ENCODE results near the gene MEAK7.
"Not testable (repeated sequence)": the region's sequence is repeated elsewhere in the genome, so short reads cannot be mapped to it uniquely, and the experiment has no call there.

The MEAK7 gene

GRCh38 chr16:84538222-84538840 lies 33.9 kb upstream of the MEAK7 start:
- Mint-ChIP-seq H3K4me3 (no peak overlapping the region), H3K9me3 (no peaks in the 10 kb centered on the region), H3K4me1 (peaks cover 24% of the 10 kb centered on the region), H3K27me3 (no peaks in the 10 kb centered on the region), H3K27ac (no peak overlapping the region)
- DNase-seq (no peak), ATAC-seq (no peak)

DNA sequence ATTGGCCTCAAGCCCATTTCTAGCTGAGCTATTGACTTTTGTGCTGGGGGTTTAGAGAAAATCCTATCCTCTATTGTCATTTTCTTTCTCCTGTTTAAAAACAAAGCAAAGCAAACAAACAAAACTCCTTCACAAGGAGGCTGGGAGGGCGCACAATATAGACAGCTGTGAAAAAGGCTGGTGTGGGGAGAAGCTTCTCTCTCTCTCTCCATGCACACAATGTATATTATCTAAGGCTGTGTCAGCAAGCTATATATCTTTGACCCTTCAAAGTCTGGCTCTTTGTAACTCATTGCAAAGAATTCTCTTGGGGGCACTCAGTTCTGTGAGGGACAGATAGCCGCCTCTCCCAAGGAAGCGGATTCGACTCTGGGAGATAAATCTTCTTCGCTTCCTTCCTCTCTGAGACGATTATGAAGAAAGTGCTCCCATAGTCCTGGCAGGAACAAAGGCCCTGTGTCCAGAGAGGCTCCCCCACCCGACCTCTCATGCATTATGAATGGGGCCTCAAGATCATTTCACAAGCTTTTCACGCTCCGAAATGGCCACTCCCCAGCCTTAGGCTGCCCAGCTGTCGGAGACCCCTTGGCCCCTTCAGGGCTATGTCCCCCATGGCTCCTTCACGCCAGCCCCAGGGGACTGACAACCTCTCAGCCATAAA lies 33.2 kb upstream of the MEAK7 start:
- H3K4me3 Mint-ChIP-seq = no peak overlapping the region
- DNase-seq = no peak
- no peaks in the 10 kb centered on the region for H3K9me3 Mint-ChIP-seq
- ATAC-seq = no peak
- peaks cover 24% of the 10 kb centered on the region for H3K4me1 Mint-ChIP-seq
- no peaks in the 10 kb centered on the region for H3K27me3 Mint-ChIP-seq
- no peak overlapping the region for H3K27ac Mint-ChIP-seq

DNA sequence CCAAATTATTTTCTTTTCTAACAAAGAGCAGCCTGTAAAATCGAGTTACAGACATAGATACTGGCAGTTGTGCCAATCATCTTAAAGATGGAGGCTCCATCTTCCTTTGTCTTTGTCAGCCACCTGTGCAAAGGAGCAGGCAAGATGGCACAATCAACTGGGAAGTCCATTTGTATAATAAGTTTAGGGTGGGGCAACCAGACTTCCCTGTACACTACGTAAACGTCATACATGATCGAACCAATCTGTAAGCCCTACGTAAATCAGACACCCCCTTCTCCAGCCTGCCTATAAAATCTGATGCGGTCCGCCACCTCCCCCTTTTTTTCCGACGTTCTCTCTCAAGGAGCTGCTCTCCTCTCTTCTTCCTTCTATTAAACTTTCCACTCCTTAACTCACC lies 31.4 kb upstream of the MEAK7 start:
- no peaks in the 10 kb centered on the region for H3K9me3 Mint-ChIP-seq
- no peak for DNase-seq
- peaks cover 29% of the 10 kb centered on the region for H3K4me1 Mint-ChIP-seq
- H3K27ac Mint-ChIP-seq = no peak overlapping the region
- ATAC-seq = no peak
- H3K27me3 Mint-ChIP-seq = no peaks in the 10 kb centered on the region
- H3K4me3 Mint-ChIP-seq = no peak overlapping the region

- DNase-seq (no peak), ATAC-seq (no peak)
- H3K27me3 Mint-ChIP-seq = no peaks in the 10 kb centered on the region
- H3K27ac Mint-ChIP-seq = no peak overlapping the region
- H3K9me3 Mint-ChIP-seq = peaks cover 1 to 4% of the 10 kb centered on the region in 2 donors
- no peak overlapping the region for H3K4me3 Mint-ChIP-seq
- peaks cover 29% of the 10 kb centered on the region for H3K4me1 Mint-ChIP-seq
These were observed 30.9 kb upstream of the MEAK7 start for GRCh38 chr16:84535408-84535807.

GRCh38 chr16:84534815-84535214 lies 30.4 kb upstream of the MEAK7 start:
- peaks cover 4 to 9% of the 10 kb centered on the region in 2 donors for H3K9me3 Mint-ChIP-seq
- peaks cover 28% of the 10 kb centered on the region for H3K4me1 Mint-ChIP-seq
- H3K4me3 Mint-ChIP-seq = no peak overlapping the region
- H3K27ac Mint-ChIP-seq = no peak overlapping the region
- H3K27me3 Mint-ChIP-seq = no peaks in the 10 kb centered on the region
- DNase-seq (no peak), ATAC-seq (no peak)

DNA sequence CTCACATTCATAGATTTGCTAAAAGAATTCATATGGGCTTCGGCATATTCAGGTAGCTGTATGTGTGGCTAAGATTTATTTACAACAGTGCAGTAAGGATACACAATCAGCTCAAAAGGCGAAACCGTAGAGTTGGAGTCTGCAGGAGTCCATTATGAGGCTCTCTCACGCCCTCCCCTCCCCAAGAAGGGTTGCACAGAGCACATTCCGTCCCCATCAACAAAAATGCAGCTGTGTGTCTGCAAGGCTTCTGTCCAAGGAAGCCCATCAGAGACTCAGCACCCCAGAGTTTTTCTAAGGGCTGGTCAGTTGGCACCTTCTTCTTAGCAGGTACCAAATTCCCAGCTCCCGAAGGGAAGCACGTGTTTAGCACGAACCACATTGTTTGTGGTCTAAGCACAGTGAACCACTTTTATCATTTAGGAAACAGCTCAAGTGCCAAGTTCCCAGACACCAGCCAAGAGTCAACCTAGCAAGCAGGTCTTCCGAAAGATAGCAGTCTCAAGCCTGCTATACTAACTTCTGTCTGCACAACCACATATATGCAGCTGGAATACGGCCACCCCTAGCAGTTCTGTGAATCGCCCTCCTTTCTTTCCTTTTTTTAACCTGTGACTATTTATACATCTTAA lies 28.5 kb upstream of the MEAK7 start:
- H3K4me3 Mint-ChIP-seq = no peak overlapping the region
- DNase-seq (no peak), ATAC-seq (no peak)
- H3K27me3 Mint-ChIP-seq = no peaks in the 10 kb centered on the region
- H3K9me3 Mint-ChIP-seq = peaks cover 11 to 19% of the 10 kb centered on the region in 2 donors
- peaks cover 37% of the 10 kb centered on the region for H3K4me1 Mint-ChIP-seq
- peak overlapping the region in 1 of 2 donors; percentile 15 for H3K27ac Mint-ChIP-seq

- Mint-ChIP-seq H3K27me3 (no peaks in the 10 kb centered on the region), H3K4me3 (no peak overlapping the region), H3K9me3 (peaks cover 11 to 19% of the 10 kb centered on the region in 2 donors), H3K27ac (peak overlapping the region in 1 of 2 donors; percentile 12), H3K4me1 (peaks cover 43% of the 10 kb centered on the region)
- DNase-seq (no peak), ATAC-seq (no peak)
These were observed 27.8 kb upstream of the MEAK7 start for GRCh38 chr16:84532291-84532724.

DNA sequence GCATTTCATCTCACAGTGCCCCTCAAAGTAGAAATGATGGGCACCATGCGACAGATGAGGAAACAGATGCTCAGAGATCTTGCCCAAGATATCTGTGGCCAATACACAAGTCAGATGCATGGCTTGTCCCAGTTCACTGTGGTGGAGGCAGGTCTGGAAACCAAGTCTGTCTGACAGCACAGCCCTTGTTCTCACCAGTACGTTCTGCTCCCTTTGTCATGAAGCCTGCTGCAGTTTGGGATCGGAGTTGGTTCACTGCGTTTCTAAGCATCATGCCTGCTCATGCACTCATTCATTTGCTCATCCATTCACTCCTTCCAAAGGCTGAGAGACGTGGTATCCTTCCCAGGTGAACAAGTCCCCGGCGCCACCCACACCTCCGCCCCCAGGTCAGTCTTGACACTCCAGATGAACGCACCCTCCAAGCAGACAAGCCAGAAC lies 27.2 kb upstream of the MEAK7 start:
- Mint-ChIP-seq H3K4me3 (no peak overlapping the region), H3K27me3 (no peaks in the 10 kb centered on the region), H3K4me1 (peaks cover 50% of the 10 kb centered on the region), H3K27ac (no peak overlapping the region), H3K9me3 (peaks cover 11 to 19% of the 10 kb centered on the region in 2 donors)
- no peak for DNase-seq
- ATAC-seq = no peak

GRCh38 chr16:84530590-84530989 lies 26.1 kb upstream of the MEAK7 start:
- no peak for ATAC-seq
- Mint-ChIP-seq H3K9me3 (peaks cover 11 to 19% of the 10 kb centered on the region in 2 donors), H3K4me1 (peaks cover 55% of the 10 kb centered on the region), H3K27ac (peak overlapping the region in 1 of 2 donors; percentile 7), H3K4me3 (no peak overlapping the region), H3K27me3 (no peaks in the 10 kb centered on the region)
- DNase-seq = no peak

- no peak overlapping the region for H3K4me3 Mint-ChIP-seq
- ATAC-seq = no peak
- H3K4me1 Mint-ChIP-seq = peaks cover 58% of the 10 kb centered on the region
- no peak overlapping the region for H3K27ac Mint-ChIP-seq
- peaks cover 11 to 19% of the 10 kb centered on the region in 2 donors for H3K9me3 Mint-ChIP-seq
- no peaks in the 10 kb centered on the region for H3K27me3 Mint-ChIP-seq
- no peak for DNase-seq
These were observed 25.1 kb upstream of the MEAK7 start for GRCh38 chr16:84529607-84530006.

DNA sequence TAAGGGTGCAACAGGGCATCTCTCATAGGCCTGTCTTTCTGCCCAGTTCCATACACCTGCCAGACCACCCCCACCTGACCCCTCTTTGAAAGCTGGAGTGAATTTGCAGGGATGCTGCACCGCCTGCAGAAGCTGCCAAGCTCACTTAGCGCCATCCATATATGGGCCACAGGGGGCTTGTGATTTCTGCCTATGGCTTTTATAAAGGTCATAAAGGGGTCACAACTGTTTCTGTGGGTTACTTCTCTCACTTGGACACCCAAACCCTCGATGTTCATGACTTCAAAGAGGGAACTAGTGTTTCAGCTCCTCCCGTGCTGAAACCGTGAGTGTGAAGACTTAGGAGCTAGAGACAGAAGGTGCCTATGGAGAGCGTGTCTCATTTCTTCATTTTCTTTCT lies 23.9 kb upstream of the MEAK7 start:
- no peak for ATAC-seq
- Mint-ChIP-seq H3K4me3 (no peak overlapping the region), H3K4me1 (peaks cover 70% of the 10 kb centered on the region), H3K27ac (no peak overlapping the region), H3K27me3 (no peaks in the 10 kb centered on the region), H3K9me3 (peaks cover 11 to 19% of the 10 kb centered on the region in 2 donors)
- no peak for DNase-seq

GRCh38 chr16:84527532-84528269 lies 23.2 kb upstream of the MEAK7 start:
- no peak overlapping the region for H3K27ac Mint-ChIP-seq
- no peak for DNase-seq
- H3K9me3 Mint-ChIP-seq = peaks cover 11 to 19% of the 10 kb centered on the region in 2 donors
- no peak overlapping the region for H3K4me3 Mint-ChIP-seq
- H3K4me1 Mint-ChIP-seq = peaks cover 71% of the 10 kb centered on the region
- no peak for ATAC-seq
- H3K27me3 Mint-ChIP-seq = no peaks in the 10 kb centered on the region

DNA sequence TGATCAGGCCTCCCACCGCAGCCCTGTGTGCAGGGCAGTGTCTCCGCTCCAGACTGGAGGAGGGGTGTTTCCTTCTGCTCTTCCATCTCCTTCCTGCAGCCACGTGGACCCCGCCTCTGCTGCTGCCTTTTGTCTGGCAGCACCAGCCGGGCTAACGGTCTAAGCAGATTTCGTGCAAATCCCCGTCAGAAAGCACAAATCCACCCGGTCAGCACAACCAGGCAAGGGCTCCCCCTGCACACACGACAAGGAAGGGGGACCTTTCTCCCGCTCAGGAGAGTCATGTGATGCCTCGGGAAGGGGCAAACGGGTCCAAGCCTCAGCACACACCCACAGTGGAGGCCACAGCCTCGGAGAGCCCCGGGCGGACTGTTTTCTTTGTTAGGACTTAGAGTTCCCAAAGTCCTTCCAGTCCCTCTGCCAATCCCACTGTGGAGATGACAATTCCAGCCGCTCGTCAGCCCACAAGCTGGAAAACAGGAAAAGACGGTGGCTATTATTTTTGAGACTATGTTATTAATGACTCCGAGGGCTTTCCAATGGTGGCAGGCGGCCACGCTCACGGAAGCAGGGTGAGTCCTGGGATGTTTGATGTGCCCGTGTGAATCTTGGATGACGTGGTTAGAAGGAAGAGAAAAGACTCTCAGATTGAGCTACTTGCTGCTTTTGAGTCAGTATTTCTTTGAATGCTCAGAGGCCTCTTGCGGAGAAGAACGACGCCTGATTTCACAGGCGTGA lies 22.5 kb upstream of the MEAK7 start:
- no peaks in the 10 kb centered on the region for H3K27me3 Mint-ChIP-seq
- peaks cover 11 to 19% of the 10 kb centered on the region in 2 donors for H3K9me3 Mint-ChIP-seq
- no peak overlapping the region for H3K27ac Mint-ChIP-seq
- peaks cover 71% of the 10 kb centered on the region for H3K4me1 Mint-ChIP-seq
- DNase-seq (no peak), ATAC-seq (no peak)
- H3K4me3 Mint-ChIP-seq = no peak overlapping the region

- Mint-ChIP-seq H3K4me1 (peaks cover 85% of the 10 kb centered on the region), H3K9me3 (peaks cover 7 to 12% of the 10 kb centered on the region in 2 donors)
- not testable (repeated sequence) for DNase-seq, ATAC-seq, H3K27ac Mint-ChIP-seq, H3K4me3 Mint-ChIP-seq, H3K27me3 Mint-ChIP-seq
These were observed 20.6 kb upstream of the MEAK7 start for GRCh38 chr16:84524941-84525581.

Data from stimulated activated naive CD8-positive, alpha-beta T cell treated with anti-CD3 and anti-CD28 coated beads, Interleukin-15, amount 100 ng/mL, for 72 hours (primary cell).